Measurements from ENCODE around the gene ENTPD6. TPM values are rescaled to one million over a fixed set of nuclear protein-coding genes. Genes with fewer than 3 reads are reported as not detected.

Gene ENTPD6
- total RNA-seq, 4 donors from 2014 or later, result 163 to 261 (median 224) TPM

DNA sequence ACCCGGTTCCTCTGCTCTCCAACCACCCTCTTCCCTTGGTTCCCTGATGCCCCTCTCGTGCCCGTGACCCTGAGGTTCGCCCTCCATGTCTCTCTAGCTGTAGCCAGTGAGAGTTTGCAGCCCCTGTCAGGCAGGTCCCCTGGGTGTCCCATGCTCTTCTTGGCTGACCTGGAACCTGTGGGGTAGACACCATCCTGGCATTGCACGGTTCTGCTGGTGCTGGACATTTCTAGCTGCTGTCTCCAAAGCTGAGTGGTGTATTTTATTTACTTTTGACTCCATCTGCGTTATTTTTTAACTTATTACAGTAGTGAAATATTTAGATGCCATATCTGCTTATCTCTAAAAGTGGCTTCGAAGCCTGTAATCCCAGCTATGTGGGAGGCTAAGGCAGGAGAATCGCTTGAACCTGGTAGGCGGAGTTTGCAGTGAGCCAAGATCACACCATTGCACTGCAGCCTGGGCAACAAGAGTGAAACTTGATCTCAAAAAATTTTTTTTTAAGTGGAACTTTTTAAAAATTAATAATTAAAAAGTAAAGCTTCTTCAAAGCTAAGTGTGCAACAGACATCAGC lies 12.5 kb downstream of the ENTPD6 start:
- Histone ChIP-seq H3K9me3 (no peaks in the 10 kb centered on the region), H3K27ac (no peak overlapping the region), H3K4me3 (no peak overlapping the region), H3K4me1 (peaks cover 0 to 8% (median 0%) of the 10 kb centered on the region in 4 donors), H3K36me3 (peaks cover 0 to 27% (median 3%) of the 10 kb centered on the region in 4 donors), H3K27me3 (no peaks in the 10 kb centered on the region)
- WGBS, 2 donors (ENCODE audit: low coverage in 1 of 2), result 85 to 87% methylated on average over 4 to 9 of the region's 9 CpGs
- intact Hi-C loops (cut with DNase I; ENCODE audit: low total_unique reads), result no loop called here
- no peak for DNase-seq
- in situ Hi-C loops (cut with MboI; ENCODE audit: low pct_ligation_motif_present in 1 of 4, low pct_unique_long_range_greater_than_20kb in 1 of 4, low sequenced_read_pairs in 3 of 4), result no loop called here
- TF ChIP-seq POLR2AphosphoS5 (IDR thresholded peaks at IDR 0.05) (no peak), CTCF (IDR thresholded peaks at IDR 0.05) (no peak), EP300 (IDR thresholded peaks at IDR 0.05; ENCODE audit: low read depth) (no peak), POLR2A (IDR thresholded peaks at IDR 0.05) (no peak)

- in situ Hi-C loops (cut with MboI; ENCODE audit: low pct_ligation_motif_present in 1 of 4, low pct_unique_long_range_greater_than_20kb in 1 of 4, low sequenced_read_pairs in 3 of 4), result no loop called here
- H3K9me3 ChIP-seq, result no peaks in the 10 kb centered on the region
- peaks cover 0 to 33% (median 7%) of the 10 kb centered on the region in 4 donors for H3K36me3 ChIP-seq
- no peak overlapping the region for H3K4me3 ChIP-seq
- WGBS, 2 donors (ENCODE audit: low coverage in 1 of 2), result 81 to 86% methylated on average over 1 of the region's 1 CpG
- intact Hi-C loops (cut with DNase I; ENCODE audit: low total_unique reads), result no loop called here
- DNase-seq, result no peak
- no peak overlapping the region for H3K27ac ChIP-seq
- TF ChIP-seq POLR2AphosphoS5 (IDR thresholded peaks at IDR 0.05) (no peak), POLR2A (IDR thresholded peaks at IDR 0.05) (no peak), EP300 (IDR thresholded peaks at IDR 0.05; ENCODE audit: low read depth) (no peak), CTCF (IDR thresholded peaks at IDR 0.05) (no peak)
- H3K4me1 ChIP-seq, result no peaks in the 10 kb centered on the region
- H3K27me3 ChIP-seq, result no peaks in the 10 kb centered on the region
These were observed 13.9 kb downstream of the ENTPD6 start for GRCh38 chr20:25209400-25209799.

DNA sequence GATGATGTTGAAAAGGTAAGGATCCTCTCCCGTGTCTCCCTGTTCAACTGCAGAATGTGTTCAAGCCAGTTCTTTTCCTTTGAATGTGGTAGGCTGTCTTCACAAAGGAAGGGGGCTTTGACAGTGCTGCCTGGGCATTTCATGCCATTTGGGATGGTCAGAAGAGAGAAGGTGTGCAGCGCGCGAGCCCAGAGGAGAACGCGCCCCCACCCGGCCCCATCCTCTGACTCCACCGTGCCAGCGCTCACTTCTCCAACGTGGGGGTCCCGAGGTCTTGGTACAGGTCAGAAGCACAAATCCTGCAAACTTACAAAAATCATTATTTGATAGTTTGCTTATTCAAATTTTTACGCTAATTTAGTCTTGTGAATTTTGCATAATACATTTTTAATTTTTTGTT lies 14.4 kb downstream of the ENTPD6 start:
- DNase-seq, result no peak
- Histone ChIP-seq H3K27me3 (no peaks in the 10 kb centered on the region), H3K36me3 (peaks cover 0 to 36% (median 10%) of the 10 kb centered on the region in 4 donors), H3K4me1 (no peaks in the 10 kb centered on the region), H3K4me3 (no peak overlapping the region), H3K9me3 (no peaks in the 10 kb centered on the region), H3K27ac (no peak overlapping the region)
- WGBS, 2 donors (ENCODE audit: low coverage in 1 of 2), result 97 to 98% methylated on average over 8 to 12 of the region's 12 CpGs
- intact Hi-C loops (cut with DNase I; ENCODE audit: low total_unique reads), result no loop called here
- in situ Hi-C loops (cut with MboI; ENCODE audit: low pct_ligation_motif_present in 1 of 4, low pct_unique_long_range_greater_than_20kb in 1 of 4, low sequenced_read_pairs in 3 of 4), result no loop called here
- TF ChIP-seq EP300 (IDR thresholded peaks at IDR 0.05; ENCODE audit: low read depth) (no peak), POLR2AphosphoS5 (IDR thresholded peaks at IDR 0.05) (no peak), CTCF (IDR thresholded peaks at IDR 0.05) (no peak), POLR2A (IDR thresholded peaks at IDR 0.05) (no peak)

GRCh38 chr20:25211273-25211672 lies 15.8 kb downstream of the ENTPD6 start:
- no peak for TF ChIP-seq CTCF (IDR thresholded peaks at IDR 0.05)
- no peak for TF ChIP-seq EP300 (IDR thresholded peaks at IDR 0.05; ENCODE audit: low read depth)
- TF ChIP-seq POLR2A (IDR thresholded peaks at IDR 0.05), result no peak
- no peak for TF ChIP-seq POLR2AphosphoS5 (IDR thresholded peaks at IDR 0.05)

More at GRCh38 chr20:25211273-25211672, 15.8 kb downstream of the ENTPD6 start:
- Histone ChIP-seq H3K4me1 (no peaks in the 10 kb centered on the region), H3K27me3 (no peaks in the 10 kb centered on the region), H3K36me3 (peaks cover 0 to 39% (median 12%) of the 10 kb centered on the region in 4 donors), H3K4me3 (no peak overlapping the region), H3K9me3 (no peaks in the 10 kb centered on the region), H3K27ac (no peak overlapping the region)
- WGBS, 2 donors (ENCODE audit: low coverage in 1 of 2), result 95 to 100% methylated on average over 1 to 7 of the region's 7 CpGs
- in situ Hi-C loops (cut with MboI; ENCODE audit: low pct_ligation_motif_present in 1 of 4, low pct_unique_long_range_greater_than_20kb in 1 of 4, low sequenced_read_pairs in 3 of 4), result no loop called here
- intact Hi-C loops (cut with DNase I; ENCODE audit: low total_unique reads), result no loop called here
- no peak for DNase-seq

All from transverse colon (tissue), 4 donors.